HCT116 (cell line): ENCODE results near the gene UBQLN4. TPM values are rescaled to one million over a fixed set of nuclear protein-coding genes. Genes with fewer than 3 reads are reported as not detected.

Experiments
- ATAC-seq: fragments of 200-7000 bp; cut with Tn5 transposase; 2 replicates; pipeline ENCODE4 v1.9.1; 2020; ENCODE audit warnings: mild to moderate bottlenecking, moderate library complexity
- BruUV-seq: library from RNA; stranded (reverse); fragments of 400-500 nt; replicated peaks from 2 replicates; lab custom pipeline; 2021; lab: Mats Ljungman, UMichigan
- CTCF ChIA-PET: fragments of 300-600 bp; sonication (Branson Sonifier 250); formaldehyde crosslinking; loops from one replicate; lab custom pipeline; 2021; ENCODE audit warnings: antibody characterized with exemption; lab: Charles Lee
- POLR2A ChIA-PET: fragments of 300-600, 350-600 bp; sonication (Branson Sonifier 250); formaldehyde crosslinking; loops from one replicate; lab custom pipeline; 2021; ENCODE audit warnings: antibody characterized with exemption; lab: Charles Lee
- RAD21 ChIA-PET, 2 experiments: fragments of 300-600 bp; sonication (Branson Sonifier 250); formaldehyde crosslinking; loops; one replicate each; lab custom pipeline; 2023; ENCODE audit warnings: low total read pairs in 2 of 2; ENCODE audit not compliant: uncharacterized antibody in 2 of 2, unreplicated experiment in 2 of 2, low non-redundant PET in 1 of 2; lab: Charles Lee
- DNase-seq: peaks from one replicate; pipeline ENCODE4 v3.0.0-alpha.2; 2010; ENCODE audit warnings: low read depth, low spot score
- H2AFZ ChIP-seq: fragments of 200-600 bp; shearing (Covaris generic), sonication (generic); 2 replicates; pipeline ENCODE4 v1.6.1; 2017; ENCODE audit warnings: low read depth, mixed run types, mixed read lengths, antibody characterized with exemption, low read length; ENCODE audit not compliant: poor library complexity, severe bottlenecking
- H3K27ac ChIP-seq: 2 replicates; pipeline ENCODE4 v1.5.1; 2012; ENCODE audit warnings: low read depth, low read length
- H3K27me3 ChIP-seq: fragments of 200-600 bp; sonication (generic); 2 replicates; pipeline ENCODE4 v1.6.1; 2016; ENCODE audit warnings: mixed run types, low read length, mixed read lengths; ENCODE audit not compliant: insufficient read depth
- H3K36me3 ChIP-seq, 2 experiments: fragments of 200-500 bp in 1 of 2; fragments of 200-600 bp in 1 of 2; sonication (Bioruptor generic) in 1 of 2; sonication (generic) in 1 of 2; 2 replicates each; pipeline versions ENCODE4 v1.5.1 to v1.6.1; 2014 to 2016; ENCODE audit warnings: low read length in 2 of 2, inconsistent platforms in 1 of 2, mixed read lengths in 1 of 2, mixed run types in 1 of 2; ENCODE audit not compliant: insufficient read depth in 2 of 2, control insufficient read depth in 1 of 2
- H3K4me1 ChIP-seq, 2 experiments: fragments of 200-600 bp in 1 of 2; sonication (generic) in 1 of 2; 2 replicates each; pipeline versions ENCODE4 v1.5.1 to v1.6.1; 2012 to 2017; ENCODE audit warnings: low read length in 2 of 2, inconsistent platforms in 1 of 2, mild to moderate bottlenecking in 1 of 2, mixed read lengths in 1 of 2, mixed run types in 1 of 2, moderate library complexity in 1 of 2; ENCODE audit not compliant: insufficient read depth in 2 of 2, control insufficient read depth in 1 of 2
- H3K4me2 ChIP-seq: fragments of 200-600 bp; sonication (generic); 2 replicates; pipeline ENCODE4 v1.6.1; 2017; ENCODE audit warnings: mixed run types, low read length, mixed read lengths
- H3K4me3 ChIP-seq, 2 experiments: fragments of 200-600 bp in 1 of 2; sonication (generic) in 1 of 2; replicated peaks in 1 of 2; 2 replicates each; pipeline ENCODE4 v1.5.1; 2011 to 2016; ENCODE audit warnings: low read length in 2 of 2, control low read depth in 1 of 2, low read depth in 1 of 2, mild to moderate bottlenecking in 1 of 2, mixed read lengths in 1 of 2, mixed run types in 1 of 2
- H3K79me2 ChIP-seq: fragments of 200-600 bp; sonication (generic); 2 replicates; pipeline ENCODE4 v1.6.1; 2017; ENCODE audit warnings: mild to moderate bottlenecking, mixed run types, low read length, moderate library complexity, mixed read lengths; ENCODE audit not compliant: insufficient read depth
- H3K9ac ChIP-seq: fragments of 200-600 bp; sonication (generic); 2 replicates; pipeline ENCODE4 v1.6.1; 2016; ENCODE audit warnings: low read length, mixed read lengths
- H3K9me2 ChIP-seq: fragments of 200-600 bp; sonication (generic), shearing (Covaris generic); 2 replicates; pipeline ENCODE4 v1.6.1; 2017; ENCODE audit warnings: mixed run types, mild to moderate bottlenecking, moderate library complexity; ENCODE audit not compliant: insufficient read depth
- H3K9me3 ChIP-seq, 2 experiments: fragments of 200-500 bp in 1 of 2; fragments of 200-600 bp in 1 of 2; sonication (Bioruptor generic) in 1 of 2; sonication (generic) in 1 of 2; 2 replicates each; pipeline ENCODE4 v1.6.1; 2014 to 2017; ENCODE audit warnings: low read length in 2 of 2, mixed read lengths in 2 of 2, inconsistent platforms in 1 of 2, low read depth in 1 of 2, mild to moderate bottlenecking in 1 of 2, mixed run types in 1 of 2, moderate library complexity in 1 of 2; ENCODE audit not compliant: control insufficient read depth in 1 of 2, insufficient read depth in 1 of 2
- H4K20me1 ChIP-seq: fragments of 200-600 bp; sonication (generic), shearing (Covaris generic); 2 replicates; pipeline ENCODE4 v1.6.1; 2017; ENCODE audit warnings: mixed run types, mild to moderate bottlenecking, moderate library complexity; ENCODE audit not compliant: insufficient read depth
- CBX3 ChIP-seq: IDR thresholded peaks from 2 replicates; pipeline ENCODE4 v1.6.1; 2012; ENCODE audit warnings: low read depth
- CEBPB ChIP-seq: IDR thresholded peaks from 2 replicates; pipeline ENCODE4 v1.6.1; 2012; ENCODE audit warnings: low read depth
- CTCF ChIP-seq, 3 experiments: fragments of 200-600 bp in 1 of 3; sonication (generic) in 1 of 3; IDR thresholded peaks in 2 of 3; conservative IDR thresholded peaks in 1 of 3; 2 replicates each; pipeline ENCODE4 v1.5.1; 2012 to 2017; ENCODE audit warnings: low read depth in 2 of 3, low read length in 2 of 3, antibody characterized with exemption in 1 of 3, borderline replicate concordance in 1 of 3, control low read depth in 1 of 3, mild to moderate bottlenecking in 1 of 3, mixed read lengths in 1 of 3, mixed run types in 1 of 3, moderate library complexity in 1 of 3; ENCODE audit not compliant: insufficient read depth in 1 of 3
- EGR1 ChIP-seq: IDR thresholded peaks from 2 replicates; pipeline ENCODE4 v1.6.1; 2012; ENCODE audit warnings: low read depth
- ELF1 ChIP-seq: IDR thresholded peaks from 2 replicates; pipeline ENCODE4 v1.6.1; 2012; ENCODE audit warnings: low read depth, borderline replicate concordance
- EZH2 ChIP-seq: fragments of 200-600 bp; sonication (generic); IDR thresholded peaks from 2 replicates; pipeline ENCODE4 v1.6.1; 2017; ENCODE audit warnings: antibody characterized with exemption, mixed run types
- EZH2phosphoT487 ChIP-seq: fragments of 200-600 bp; IDR thresholded peaks from 2 replicates; pipeline ENCODE4 v1.6.1; 2018; ENCODE audit warnings: antibody characterized with exemption, borderline replicate concordance
- RAD21 ChIP-seq: IDR thresholded peaks from 2 replicates; pipeline ENCODE4 v1.6.1; 2012; ENCODE audit warnings: low read depth, mild to moderate bottlenecking
- SP1 ChIP-seq: IDR thresholded peaks from 2 replicates; pipeline ENCODE4 v1.6.1; 2012; ENCODE audit warnings: low read depth
- TCF7L2 ChIP-seq: IDR thresholded peaks from 2 replicates; pipeline ENCODE4 v1.7.0; 2011; ENCODE audit warnings: borderline replicate concordance, inconsistent platforms; ENCODE audit not compliant: insufficient read depth, insufficient read length; ENCODE audit errors: extremely low read depth
- YY1 ChIP-seq: IDR thresholded peaks from 2 replicates; pipeline ENCODE4 v1.6.1; 2011; ENCODE audit warnings: low read length, low read depth, moderate library complexity, mild to moderate bottlenecking; ENCODE audit not compliant: insufficient replicate concordance; ENCODE audit errors: extremely low read depth
- ZFX ChIP-seq: fragments of 450-650 bp; IDR thresholded peaks from 2 replicates; pipeline ENCODE4 v1.6.1; 2017
- ZNF274 ChIP-seq: fragments of 200-500 bp; sonication (Bioruptor generic); IDR thresholded peaks from 2 replicates; pipeline ENCODE4 v1.6.1; 2014; ENCODE audit warnings: mild to moderate bottlenecking, low read depth, low read length, inconsistent platforms
- intact Hi-C: fragments of 100-400 bp; cut with micrococcal nuclease; formaldehyde crosslinking; loops from 2 replicates; pipeline ENCODE4 v1.10.0; 2022
- total RNA-seq: library from RNA; stranded (reverse); gene quantifications from one replicate; pipeline ENCODE4 v1.2.1, GENCODE V29; 2021; ENCODE audit not compliant: unreplicated experiment
- TF ChIP-seq, protein P1 (sequence below): IDR thresholded peaks from 2 replicates; pipeline ENCODE4 v1.6.1; 2012; ENCODE audit warnings: low read depth
- TF ChIP-seq, protein P2 (sequence below): IDR thresholded peaks from 2 replicates; pipeline ENCODE4 v1.6.1; 2012
- TF ChIP-seq, protein P3 (sequence below): IDR thresholded peaks from 2 replicates; pipeline ENCODE4 v1.6.1; 2012

Gene UBQLN4
- total RNA-seq, 1 experiment from 2014 or later: 68.4 TPM

- no peak for TF ChIP-seq ELF1
Measured at GRCh38 chr1:156006666-156007376, 46.8 kb downstream of the UBQLN4 start (continued).

DNA sequence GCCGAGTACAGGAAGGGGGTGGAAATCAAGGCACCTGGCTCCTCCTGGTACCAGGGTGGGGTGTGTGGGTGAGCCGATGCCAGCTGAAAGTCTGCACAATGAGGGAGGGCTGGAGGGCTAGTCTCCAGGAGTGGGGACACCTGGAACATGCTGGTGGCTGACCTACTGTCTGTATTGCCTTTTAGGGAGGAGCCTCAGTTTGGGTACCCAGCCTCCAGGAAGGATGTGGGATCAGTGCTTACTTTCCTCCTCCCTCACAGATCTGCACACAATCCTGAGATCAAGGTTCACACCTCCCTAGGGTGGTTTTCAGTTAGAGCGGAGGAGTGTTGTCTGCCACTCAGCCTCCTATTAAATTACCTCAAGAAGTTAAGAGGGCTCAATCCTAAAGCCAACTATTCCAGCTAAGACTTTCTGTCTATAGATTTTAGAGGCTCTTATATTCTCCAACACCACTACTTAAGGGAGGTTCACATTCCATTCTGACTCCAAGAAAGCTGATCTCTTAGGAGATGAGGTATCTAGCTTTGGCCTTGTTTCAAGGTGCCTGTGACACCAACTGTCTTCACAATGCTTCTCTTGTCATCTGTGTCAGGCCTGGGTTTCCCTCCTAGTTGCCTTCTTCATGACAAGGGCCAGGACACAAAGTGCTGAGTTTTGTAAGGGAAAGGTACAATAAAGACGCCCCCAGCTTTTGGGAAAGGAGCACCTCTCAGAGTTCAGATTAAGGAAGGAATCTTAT is 48.6 kb downstream of the UBQLN4 start:
- DNase-seq (no peak), ATAC-seq (no peak)
- no peak overlapping the region for H3K4me2 ChIP-seq
- CTCF ChIA-PET: interaction anchor here (1.2 to 1.7 kb wide), 2 partner anchors 15 to 61 kb away, joined by 4 to 6 read pairs; no protein-coding TSS in a partner anchor
- no peak overlapping the region for H2AFZ ChIP-seq
- peaks cover 3 to 7% of the 10 kb centered on the region in 2 experiments; a peak in 3 of 4 replicates for H3K36me3 ChIP-seq
- H3K9ac ChIP-seq: no peak overlapping the region
- intact Hi-C loops: loop anchor here (10.0 kb wide), 1 partner anchor 60 kb away; the partner anchor contains the start of gene RAB25
- H3K4me3 ChIP-seq: no peak overlapping the region
- POLR2A ChIA-PET: interaction anchor here (0.5 kb wide), 1 partner anchor 681 kb away, joined by 6 read pairs; no protein-coding TSS in a partner anchor
- no peak overlapping the region for H3K27ac ChIP-seq
- no peaks in the 10 kb centered on the region for H3K79me2 ChIP-seq
- RAD21 ChIA-PET: no interaction called here
- peaks cover 7 to 53% of the 10 kb centered on the region in 2 experiments for H3K4me1 ChIP-seq
- no peaks in the 10 kb centered on the region for H4K20me1 ChIP-seq
- H3K9me3 ChIP-seq: no peaks in the 10 kb centered on the region
- H3K9me2 ChIP-seq: no peaks in the 10 kb centered on the region
- no TSS peak for BruUV-seq
- H3K27me3 ChIP-seq: no peaks in the 10 kb centered on the region
- TF ChIP-seq CTCF (IDR thresholded peaks at IDR 0.05 in 2 of 3, conservative IDR thresholded peaks at IDR 0.05 in 1 of 3; ENCODE audit: borderline replicate concordance in 1 of 3, insufficient read depth in 1 of 3, low read depth in 2 of 3, low read length in 2 of 3): no peak
- TF ChIP-seq, protein P1, sequence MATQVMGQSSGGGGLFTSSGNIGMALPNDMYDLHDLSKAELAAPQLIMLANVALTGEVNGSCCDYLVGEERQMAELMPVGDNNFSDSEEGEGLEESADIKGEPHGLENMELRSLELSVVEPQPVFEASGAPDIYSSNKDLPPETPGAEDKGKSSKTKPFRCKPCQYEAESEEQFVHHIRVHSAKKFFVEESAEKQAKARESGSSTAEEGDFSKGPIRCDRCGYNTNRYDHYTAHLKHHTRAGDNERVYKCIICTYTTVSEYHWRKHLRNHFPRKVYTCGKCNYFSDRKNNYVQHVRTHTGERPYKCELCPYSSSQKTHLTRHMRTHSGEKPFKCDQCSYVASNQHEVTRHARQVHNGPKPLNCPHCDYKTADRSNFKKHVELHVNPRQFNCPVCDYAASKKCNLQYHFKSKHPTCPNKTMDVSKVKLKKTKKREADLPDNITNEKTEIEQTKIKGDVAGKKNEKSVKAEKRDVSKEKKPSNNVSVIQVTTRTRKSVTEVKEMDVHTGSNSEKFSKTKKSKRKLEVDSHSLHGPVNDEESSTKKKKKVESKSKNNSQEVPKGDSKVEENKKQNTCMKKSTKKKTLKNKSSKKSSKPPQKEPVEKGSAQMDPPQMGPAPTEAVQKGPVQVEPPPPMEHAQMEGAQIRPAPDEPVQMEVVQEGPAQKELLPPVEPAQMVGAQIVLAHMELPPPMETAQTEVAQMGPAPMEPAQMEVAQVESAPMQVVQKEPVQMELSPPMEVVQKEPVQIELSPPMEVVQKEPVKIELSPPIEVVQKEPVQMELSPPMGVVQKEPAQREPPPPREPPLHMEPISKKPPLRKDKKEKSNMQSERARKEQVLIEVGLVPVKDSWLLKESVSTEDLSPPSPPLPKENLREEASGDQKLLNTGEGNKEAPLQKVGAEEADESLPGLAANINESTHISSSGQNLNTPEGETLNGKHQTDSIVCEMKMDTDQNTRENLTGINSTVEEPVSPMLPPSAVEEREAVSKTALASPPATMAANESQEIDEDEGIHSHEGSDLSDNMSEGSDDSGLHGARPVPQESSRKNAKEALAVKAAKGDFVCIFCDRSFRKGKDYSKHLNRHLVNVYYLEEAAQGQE: no peak
- TF ChIP-seq RAD21: no peak
- TF ChIP-seq, protein P2, sequence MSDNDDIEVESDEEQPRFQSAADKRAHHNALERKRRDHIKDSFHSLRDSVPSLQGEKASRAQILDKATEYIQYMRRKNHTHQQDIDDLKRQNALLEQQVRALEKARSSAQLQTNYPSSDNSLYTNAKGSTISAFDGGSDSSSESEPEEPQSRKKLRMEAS: no peak
- TF ChIP-seq EGR1: no peak
- TF ChIP-seq CEBPB: no peak
- no peak for TF ChIP-seq EZH2
- TF ChIP-seq EZH2phosphoT487: no peak
- TF ChIP-seq YY1: no peak
- no peak for TF ChIP-seq ZNF274
- TF ChIP-seq SP1: no peak
- TF ChIP-seq CBX3: no peak
- no peak for TF ChIP-seq ZFX
- no peak for TF ChIP-seq TCF7L2
- TF ChIP-seq, protein P3, sequence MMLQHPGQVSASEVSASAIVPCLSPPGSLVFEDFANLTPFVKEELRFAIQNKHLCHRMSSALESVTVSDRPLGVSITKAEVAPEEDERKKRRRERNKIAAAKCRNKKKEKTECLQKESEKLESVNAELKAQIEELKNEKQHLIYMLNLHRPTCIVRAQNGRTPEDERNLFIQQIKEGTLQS: no peak
